Astrocyte (in vitro differentiated cells and primary cell): ENCODE measurements around the gene CDH10. TPM values are rescaled to one million over a fixed set of nuclear protein-coding genes. Genes with fewer than 3 reads are reported as not detected.
A peak's percentile ranks its signal among the peaks of the same experiment; 100 is the strongest.

Experiments used
- DNase-seq: peaks from one replicate; pipeline ENCODE4 v3.0.0-alpha.2; 2010; ENCODE audit warnings: low read depth
- FAIRE-seq: peaks from 2 replicates; lab custom pipeline; 2011; peaks lifted over from hg19 to GRCh38; lab: Jason Lieb, UNC
- H2AFZ ChIP-seq: 2 replicates; pipeline ENCODE4 v1.6.0; 2012; ENCODE audit warnings: low read depth, low read length, inconsistent platforms
- H3K27ac ChIP-seq: 2 replicates; pipeline ENCODE4 v1.5.1; 2011; ENCODE audit warnings: low read depth, low read length, inconsistent platforms
- H3K27me3 ChIP-seq: 2 replicates; pipeline ENCODE4 v1.6.0; 2011; ENCODE audit warnings: low read length, inconsistent platforms; ENCODE audit not compliant: insufficient read depth
- H3K36me3 ChIP-seq: 2 replicates; pipeline ENCODE4 v1.5.1; 2011; ENCODE audit warnings: low read length, inconsistent platforms; ENCODE audit not compliant: insufficient read depth
- H3K4me1 ChIP-seq: 2 replicates; pipeline ENCODE4 v1.5.1; 2011; ENCODE audit warnings: low read length, inconsistent platforms; ENCODE audit not compliant: insufficient read depth
- H3K4me2 ChIP-seq: 2 replicates; pipeline ENCODE4 v1.6.0; 2012; ENCODE audit warnings: low read length, inconsistent platforms
- H3K4me3 ChIP-seq: 2 replicates; pipeline ENCODE4 v1.5.1; 2011; ENCODE audit warnings: low read depth, mild to moderate bottlenecking, low read length, inconsistent platforms; ENCODE audit not compliant: insufficient read depth
- H3K79me2 ChIP-seq: 2 replicates; pipeline ENCODE4 v1.6.0; 2012; ENCODE audit warnings: mild to moderate bottlenecking, low read length, inconsistent platforms; ENCODE audit not compliant: insufficient read depth
- H3K9ac ChIP-seq: 2 replicates; pipeline ENCODE4 v1.6.0; 2012; ENCODE audit warnings: mild to moderate bottlenecking, low read length, inconsistent platforms
- H3K9me3 ChIP-seq: 2 replicates; pipeline ENCODE4 v1.5.1; 2012; ENCODE audit warnings: low read depth, mild to moderate bottlenecking, low read length, inconsistent platforms; ENCODE audit not compliant: insufficient read depth
- H4K20me1 ChIP-seq: 2 replicates; pipeline ENCODE4 v1.6.0; 2012; ENCODE audit warnings: low read length, inconsistent platforms; ENCODE audit not compliant: insufficient read depth
- H3K27ac Mint-ChIP-seq: one replicate; pipeline ENCODE4 v1.8.0; 2021; ENCODE audit warnings: mild to moderate bottlenecking, mixed read lengths; ENCODE audit not compliant: unreplicated experiment
- H3K27me3 Mint-ChIP-seq: one replicate; pipeline ENCODE4 v1.8.0; 2021; ENCODE audit warnings: low read depth, mixed read lengths; ENCODE audit not compliant: unreplicated experiment
- H3K36me3 Mint-ChIP-seq: one replicate; pipeline ENCODE4 v1.8.0; 2021; ENCODE audit warnings: low read depth, mixed read lengths; ENCODE audit not compliant: unreplicated experiment
- H3K4me1 Mint-ChIP-seq: one replicate; pipeline ENCODE4 v1.8.0; 2021; ENCODE audit warnings: low read depth, mixed read lengths; ENCODE audit not compliant: unreplicated experiment
- H3K4me3 Mint-ChIP-seq: one replicate; pipeline ENCODE4 v1.8.0; 2021; ENCODE audit warnings: mild to moderate bottlenecking, moderate library complexity, mixed read lengths; ENCODE audit not compliant: unreplicated experiment
- H3K9me3 Mint-ChIP-seq: one replicate; pipeline ENCODE4 v1.8.0; 2021; ENCODE audit warnings: mild to moderate bottlenecking, mixed read lengths; ENCODE audit not compliant: unreplicated experiment
- EZH2 ChIP-seq: IDR thresholded peaks from 2 replicates; pipeline ENCODE4 v1.6.1; 2012; ENCODE audit warnings: mild to moderate bottlenecking, low read length, inconsistent platforms; ENCODE audit not compliant: insufficient read depth
- total RNA-seq: library from RNA; stranded (reverse); gene quantifications from 2 replicates; pipeline ENCODE4 v1.2.1, GENCODE V29; 2021
- TF ChIP-seq, protein P1 (sequence below): IDR thresholded peaks from 2 replicates; pipeline ENCODE4 v1.5.1; 2011; ENCODE audit warnings: low read depth, mild to moderate bottlenecking, inconsistent platforms, low read length, moderate library complexity; ENCODE audit not compliant: insufficient read depth

The CDH10 gene
- total RNA-seq, 1 donor from 2014 or later, result 6.9 TPM

DNA sequence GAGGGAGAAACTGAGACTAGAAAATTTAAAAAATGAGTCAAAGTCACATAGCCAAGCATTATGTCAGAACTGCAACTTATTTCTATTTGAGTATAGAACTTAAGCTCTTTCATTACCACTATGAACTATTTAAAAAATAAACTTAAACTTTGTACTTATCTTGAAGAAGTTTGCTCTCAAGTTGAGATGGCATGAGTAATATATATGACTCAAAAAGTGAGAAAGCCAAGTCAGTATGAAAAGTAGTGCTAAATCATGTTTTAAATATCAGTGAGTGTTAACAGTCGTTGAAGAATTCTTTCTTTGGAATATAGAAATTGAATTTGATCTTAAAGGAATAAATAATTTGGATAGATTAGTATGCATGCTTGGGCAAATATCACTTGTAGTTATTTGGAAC lies 36.3 kb upstream of the CDH10 start:
- FAIRE-seq, result no peak
- H3K9me3 Mint-ChIP-seq, result peaks cover 6% of the 10 kb centered on the region
- peaks cover 6% of the 10 kb centered on the region for H3K9me3 ChIP-seq
- H3K27me3 Mint-ChIP-seq, result no peaks in the 10 kb centered on the region
- peak; percentile 51 for DNase-seq
- no peaks in the 10 kb centered on the region for H3K36me3 ChIP-seq
- no peaks in the 10 kb centered on the region for H3K4me1 ChIP-seq
- TF ChIP-seq, protein P1, sequence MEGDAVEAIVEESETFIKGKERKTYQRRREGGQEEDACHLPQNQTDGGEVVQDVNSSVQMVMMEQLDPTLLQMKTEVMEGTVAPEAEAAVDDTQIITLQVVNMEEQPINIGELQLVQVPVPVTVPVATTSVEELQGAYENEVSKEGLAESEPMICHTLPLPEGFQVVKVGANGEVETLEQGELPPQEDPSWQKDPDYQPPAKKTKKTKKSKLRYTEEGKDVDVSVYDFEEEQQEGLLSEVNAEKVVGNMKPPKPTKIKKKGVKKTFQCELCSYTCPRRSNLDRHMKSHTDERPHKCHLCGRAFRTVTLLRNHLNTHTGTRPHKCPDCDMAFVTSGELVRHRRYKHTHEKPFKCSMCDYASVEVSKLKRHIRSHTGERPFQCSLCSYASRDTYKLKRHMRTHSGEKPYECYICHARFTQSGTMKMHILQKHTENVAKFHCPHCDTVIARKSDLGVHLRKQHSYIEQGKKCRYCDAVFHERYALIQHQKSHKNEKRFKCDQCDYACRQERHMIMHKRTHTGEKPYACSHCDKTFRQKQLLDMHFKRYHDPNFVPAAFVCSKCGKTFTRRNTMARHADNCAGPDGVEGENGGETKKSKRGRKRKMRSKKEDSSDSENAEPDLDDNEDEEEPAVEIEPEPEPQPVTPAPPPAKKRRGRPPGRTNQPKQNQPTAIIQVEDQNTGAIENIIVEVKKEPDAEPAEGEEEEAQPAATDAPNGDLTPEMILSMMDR, result no peak
- no peak for TF ChIP-seq EZH2
- no peak overlapping the region for H3K4me3 Mint-ChIP-seq
- no peaks in the 10 kb centered on the region for H3K36me3 Mint-ChIP-seq
- no peaks in the 10 kb centered on the region for H3K27me3 ChIP-seq
- no peak overlapping the region for H3K27ac Mint-ChIP-seq
- H3K27ac ChIP-seq, result no peak overlapping the region
- H3K4me3 ChIP-seq, result no peak overlapping the region
- no peaks in the 10 kb centered on the region for H4K20me1 ChIP-seq
- H3K4me1 Mint-ChIP-seq, result no peaks in the 10 kb centered on the region
- no peak overlapping the region for H2AFZ ChIP-seq
- no peaks in the 10 kb centered on the region for H3K79me2 ChIP-seq
- no peak overlapping the region for H3K9ac ChIP-seq
- no peak overlapping the region for H3K4me2 ChIP-seq

DNA sequence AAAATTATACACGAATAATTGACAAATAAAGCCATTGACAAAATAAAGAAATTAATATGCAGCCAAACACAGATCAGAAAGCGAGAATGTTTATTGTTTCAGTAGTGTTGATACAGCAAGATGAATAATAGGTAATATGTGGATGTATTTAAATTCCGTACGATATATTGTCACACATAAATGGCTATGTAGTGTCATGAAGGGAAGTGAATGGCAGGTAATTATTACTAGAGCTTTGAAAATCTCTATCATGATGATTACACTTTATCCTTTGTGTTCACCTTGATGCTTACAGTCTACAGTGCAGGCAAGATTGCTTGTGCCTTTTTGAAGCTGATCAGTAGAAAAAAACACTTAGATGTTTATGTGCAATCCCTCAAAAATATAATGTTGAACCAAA lies 23.3 kb upstream of the CDH10 start:
- DNase-seq, result no peak
- Mint-ChIP-seq H3K4me1 (no peaks in the 10 kb centered on the region), H3K27me3 (no peaks in the 10 kb centered on the region), H3K9me3 (peaks cover 2% of the 10 kb centered on the region), H3K27ac (no peak overlapping the region), H3K36me3 (no peaks in the 10 kb centered on the region), H3K4me3 (no peak overlapping the region)
- Histone ChIP-seq H3K4me3 (no peak overlapping the region), H3K27ac (no peak overlapping the region), H3K9ac (no peak overlapping the region), H3K36me3 (no peaks in the 10 kb centered on the region), H3K4me1 (no peaks in the 10 kb centered on the region), H3K4me2 (no peak overlapping the region), H3K27me3 (no peaks in the 10 kb centered on the region), H2AFZ (no peak overlapping the region), H3K9me3 (no peaks in the 10 kb centered on the region), H3K79me2 (no peaks in the 10 kb centered on the region), H4K20me1 (no peaks in the 10 kb centered on the region)
- TF ChIP-seq EZH2, result no peak
- TF ChIP-seq, protein P1, result no peak
- FAIRE-seq, result no peak

GRCh38 chr5:24649531-24649930 lies 4.8 kb upstream of the CDH10 start:
- Histone ChIP-seq H2AFZ (no peak overlapping the region), H4K20me1 (no peaks in the 10 kb centered on the region), H3K9me3 (no peaks in the 10 kb centered on the region), H3K4me2 (no peak overlapping the region), H3K27ac (no peak overlapping the region), H3K4me1 (no peaks in the 10 kb centered on the region), H3K27me3 (no peaks in the 10 kb centered on the region), H3K36me3 (no peaks in the 10 kb centered on the region), H3K79me2 (no peaks in the 10 kb centered on the region), H3K9ac (no peak overlapping the region), H3K4me3 (no peak overlapping the region)
- no peak overlapping the region for H3K4me3 Mint-ChIP-seq
- no peaks in the 10 kb centered on the region for H3K27me3 Mint-ChIP-seq
- no peaks in the 10 kb centered on the region for H3K9me3 Mint-ChIP-seq
- DNase-seq (no peak), FAIRE-seq (no peak)
- no peaks in the 10 kb centered on the region for H3K4me1 Mint-ChIP-seq
- no peak overlapping the region for H3K27ac Mint-ChIP-seq
- TF ChIP-seq, protein P1, result no peak
- TF ChIP-seq EZH2, result no peak
- no peaks in the 10 kb centered on the region for H3K36me3 Mint-ChIP-seq
